OCI-LY7 (cell line): Measurements from ENCODE around the gene SPATA7. TPM values are rescaled to one million over a fixed set of nuclear protein-coding genes. Genes with fewer than 3 reads are reported as not detected.

Source experiments
- BruUV-seq: library from RNA; stranded (reverse); fragments of 400-500 nt; replicated peaks from 2 replicates; lab custom pipeline; 2021; lab: Mats Ljungman, UMichigan
- CTCF ChIA-PET: fragments of 300-600 bp; sonication (Branson Sonifier 250); formaldehyde crosslinking; loops from one replicate; lab custom pipeline; 2022; ENCODE audit warnings: antibody characterized with exemption; ENCODE audit not compliant: unreplicated experiment; lab: Charles Lee
- POLR2A ChIA-PET: fragments of 300-600 bp; sonication (Branson Sonifier 250); formaldehyde crosslinking; loops from one replicate; lab custom pipeline; 2022; ENCODE audit warnings: antibody characterized with exemption; lab: Charles Lee
- DNase-seq: peaks from one replicate; pipeline ENCODE4 v3.0.0-alpha.2; 2015; ENCODE audit warnings: low spot score
- H2AFZ ChIP-seq: fragments of 200-600 bp; sonication (generic), shearing (Covaris generic); 2 replicates; pipeline ENCODE4 v1.6.1; 2014; ENCODE audit warnings: mild to moderate bottlenecking, antibody characterized with exemption, low read length, moderate library complexity
- H3K27ac ChIP-seq: fragments of 200-600 bp; sonication (generic); 2 replicates; pipeline ENCODE4 v1.5.1; 2014; ENCODE audit warnings: mixed run types, low read depth, mild to moderate bottlenecking, moderate library complexity, low read length, inconsistent platforms; ENCODE audit not compliant: poor library complexity, severe bottlenecking
- H3K36me3 ChIP-seq: fragments of 200-600 bp; sonication (generic); 2 replicates; pipeline ENCODE4 v1.6.1; 2014; ENCODE audit warnings: mild to moderate bottlenecking, antibody characterized with exemption, low read length, moderate library complexity, mixed read lengths; ENCODE audit not compliant: insufficient read depth
- H3K4me1 ChIP-seq: fragments of 200-600 bp; sonication (generic); 2 replicates; pipeline ENCODE4 v1.5.1; 2014; ENCODE audit warnings: mild to moderate bottlenecking, low read length; ENCODE audit not compliant: insufficient read depth, poor library complexity, severe bottlenecking
- H3K4me2 ChIP-seq: fragments of 200-600 bp; sonication (generic); 2 replicates; pipeline ENCODE4 v1.6.1; 2014; ENCODE audit warnings: mild to moderate bottlenecking, low read length
- H3K4me3 ChIP-seq: fragments of 200-600 bp; sonication (generic); 2 replicates; pipeline ENCODE4 v1.5.1; 2014; ENCODE audit warnings: mild to moderate bottlenecking, low read depth, low read length; ENCODE audit not compliant: poor library complexity, severe bottlenecking
- H3K79me2 ChIP-seq: fragments of 200-600 bp; sonication (generic); 2 replicates; pipeline ENCODE4 v1.6.1; 2016; ENCODE audit warnings: low read depth, mild to moderate bottlenecking, low read length, moderate library complexity, mixed read lengths; ENCODE audit not compliant: insufficient read depth
- H3K9me2 ChIP-seq: fragments of 200-600 bp; sonication (generic); 2 replicates; pipeline ENCODE4 v1.6.1; 2016; ENCODE audit warnings: mild to moderate bottlenecking, low read length, mixed read lengths; ENCODE audit not compliant: insufficient read depth
- H3K9me3 ChIP-seq: fragments of 200-600 bp; sonication (generic); 2 replicates; pipeline ENCODE4 v1.6.1; 2014; ENCODE audit warnings: mild to moderate bottlenecking, mixed run types, low read length, mixed read lengths
- H4K20me1 ChIP-seq: fragments of 200-600 bp; sonication (generic); 2 replicates; pipeline ENCODE4 v1.6.1; 2014; ENCODE audit warnings: mild to moderate bottlenecking, antibody characterized with exemption, low read length, moderate library complexity, mixed read lengths; ENCODE audit not compliant: insufficient read depth
- CTCF ChIP-seq: fragments of 200-600 bp; sonication (generic); conservative IDR thresholded peaks from 2 replicates; pipeline ENCODE4 v1.5.1; 2014; ENCODE audit warnings: mild to moderate bottlenecking, antibody characterized with exemption, low read length, moderate library complexity, mixed read lengths
- EZH2phosphoT487 ChIP-seq: fragments of 200-600 bp; sonication (generic); IDR thresholded peaks from 2 replicates; pipeline ENCODE4 v1.6.1; 2018; ENCODE audit warnings: low read depth, borderline replicate concordance, mild to moderate bottlenecking, mixed run types, antibody characterized with exemption, low read length, moderate library complexity, mixed read lengths
- intact Hi-C: fragments of 100-400 bp; cut with micrococcal nuclease; formaldehyde crosslinking; loops from one replicate; pipeline ENCODE4 v1.10.0; 2022; ENCODE audit not compliant: unreplicated experiment
- total RNA-seq, 2 experiments: library from RNA; depleted of rRNA in 1 of 2; stranded (reverse); fragments of >200 nt in 1 of 2; shearing (Covaris generic) in 1 of 2; gene quantifications; 2 replicates each; pipeline ENCODE4 v1.2.3, GENCODE V29; 2014 to 2022

The SPATA7 gene
- total RNA-seq, 2 experiments from 2014 or later: 6.3 to 10.3 TPM

- intact Hi-C loops: no loop called here
- Histone ChIP-seq H3K36me3 (no peaks in the 10 kb centered on the region), H3K4me1 (no peaks in the 10 kb centered on the region), H4K20me1 (no peaks in the 10 kb centered on the region), H3K9me3 (no peaks in the 10 kb centered on the region), H3K9me2 (no peaks in the 10 kb centered on the region), H3K79me2 (no peaks in the 10 kb centered on the region), H3K4me3 (no peak overlapping the region), H3K4me2 (no peak overlapping the region), H2AFZ (no peak overlapping the region), H3K27ac (no peak overlapping the region)
- no TSS peak for BruUV-seq
- ChIA-PET POLR2A (no interaction called here), CTCF (no interaction called here)
- DNase-seq: no peak
- TF ChIP-seq EZH2phosphoT487 (no peak), CTCF (no peak)
Measured at GRCh38 chr14:88476214-88476774, 90.8 kb downstream of the SPATA7 start.

GRCh38 chr14:88476825-88477224 is 91.4 kb downstream of the SPATA7 start:
- intact Hi-C loops: no loop called here
- POLR2A ChIA-PET: no interaction called here

More at GRCh38 chr14:88476825-88477224, 91.4 kb downstream of the SPATA7 start:
- DNase-seq: no peak
- TF ChIP-seq EZH2phosphoT487: no peak
- no peak for TF ChIP-seq CTCF
- H3K4me2 ChIP-seq: no peak overlapping the region
- H3K36me3 ChIP-seq: no peaks in the 10 kb centered on the region
- H3K9me2 ChIP-seq: no peaks in the 10 kb centered on the region
- H3K9me3 ChIP-seq: no peaks in the 10 kb centered on the region
- no peaks in the 10 kb centered on the region for H4K20me1 ChIP-seq
- H3K4me3 ChIP-seq: no peak overlapping the region
- H3K79me2 ChIP-seq: no peaks in the 10 kb centered on the region
- H3K4me1 ChIP-seq: no peaks in the 10 kb centered on the region
- no peak overlapping the region for H2AFZ ChIP-seq
- CTCF ChIA-PET: no interaction called here
- BruUV-seq: no TSS peak
- no peak overlapping the region for H3K27ac ChIP-seq
